Lung microvascular endothelial cell (primary cell): ENCODE data around the gene CSNK1G2. TPM values are rescaled to one million over a fixed set of nuclear protein-coding genes. Genes with fewer than 3 reads are reported as not detected.
A peak's percentile ranks its signal among the peaks of the same experiment; 100 is the strongest.

Source experiments
- DNase-seq, 2 donors: peaks; one replicate each; pipeline versions ENCODE4 v3.0.0 to v3.0.0-alpha.2; 2010; ENCODE audit warnings: low read depth in 2 of 2
- total RNA-seq: library from RNA; depleted of rRNA; stranded (reverse); fragments of >200 nt; gene quantifications from 2 replicates; pipeline ENCODE4 v1.2.1, GENCODE V29; 2014

CSNK1G2 gene
- total RNA-seq, 1 donor from 2014 or later: 56.5 TPM

DNA sequence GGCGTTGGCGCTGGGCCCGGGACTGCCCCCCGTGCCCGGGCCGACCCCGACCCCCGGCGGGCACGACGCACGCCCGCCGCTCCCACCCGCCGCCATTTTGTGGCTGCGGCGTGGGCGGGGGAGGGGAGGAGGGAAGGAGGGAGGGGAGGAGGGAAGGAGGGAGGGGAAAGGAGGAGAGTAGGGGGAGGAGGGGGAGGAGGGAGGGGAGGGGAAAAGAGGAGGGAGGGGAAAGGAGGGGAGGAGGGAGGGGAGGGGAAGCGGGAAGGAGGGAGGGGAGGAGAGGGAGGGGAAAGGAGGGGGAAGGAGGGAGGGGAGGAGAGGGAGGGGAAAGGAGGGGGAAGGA lies 74.6 kb downstream of the CSNK1G2 start, which contains the start of gene BTBD2:
BTBD2 (minus strand) TSS at position 107 of the 343 bp plus-strand sequence; CDS start at position 96, 11 bp downstream.
- DNase-seq: peak; percentile 58 to 77

DNA sequence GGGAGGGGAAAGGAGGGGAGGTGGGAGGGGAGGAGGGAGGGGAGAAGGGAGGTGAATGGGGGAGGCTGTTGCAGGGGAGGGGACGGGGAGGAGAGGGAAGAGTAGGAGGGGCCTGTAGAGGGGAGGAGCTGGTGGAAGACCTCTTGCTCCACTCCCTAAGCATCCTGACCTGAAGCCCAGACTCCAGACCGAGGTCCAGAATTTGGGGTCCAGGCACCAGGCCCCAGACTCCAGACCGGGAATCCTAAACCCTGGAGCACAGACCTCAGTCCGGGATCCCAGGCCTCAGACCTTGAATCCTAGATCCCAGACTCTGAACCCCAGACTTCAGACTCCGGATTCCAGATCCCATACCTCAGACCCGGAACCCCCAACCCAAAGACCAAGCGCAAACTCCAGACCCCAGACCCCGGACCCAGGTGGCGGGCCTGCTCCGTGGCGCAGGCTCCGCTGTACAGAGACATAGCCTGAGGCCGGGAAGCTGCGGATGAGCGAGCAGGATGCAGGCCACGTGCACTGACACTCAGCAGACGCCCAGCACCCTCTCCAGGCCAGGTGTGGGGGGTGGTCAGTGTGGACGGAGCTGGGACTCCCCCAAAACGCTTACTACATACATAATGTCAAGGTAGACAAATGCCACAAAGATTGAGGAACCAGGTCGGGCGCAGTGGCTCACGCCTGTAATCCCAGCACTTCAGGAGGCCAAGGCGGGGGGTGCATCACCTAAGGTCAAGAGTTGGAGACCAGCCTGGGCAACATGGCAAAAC lies 75.3 kb downstream of the CSNK1G2 start:
- peak; percentile 72 to 82 for DNase-seq

DNA sequence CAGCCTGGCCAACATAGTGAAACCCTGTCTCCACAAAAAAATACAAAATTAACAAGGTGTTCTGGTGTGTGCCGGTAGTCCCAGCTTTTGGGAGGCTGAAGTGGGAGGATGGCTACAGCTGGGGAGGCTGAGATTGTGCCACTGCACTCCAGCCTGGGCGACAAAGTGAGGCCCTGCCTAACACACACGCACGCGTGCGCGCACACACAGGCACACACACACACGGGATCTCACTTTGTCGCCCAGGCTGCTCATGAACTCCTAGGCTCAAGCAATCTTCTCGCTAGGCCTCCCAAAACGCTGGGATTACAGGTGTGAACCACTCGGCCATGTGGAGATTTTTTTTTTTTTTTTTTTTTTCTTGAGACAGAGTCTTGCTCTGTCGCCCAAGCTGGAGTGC lies 77.8 kb downstream of the CSNK1G2 start:
- no peak for DNase-seq

DNA sequence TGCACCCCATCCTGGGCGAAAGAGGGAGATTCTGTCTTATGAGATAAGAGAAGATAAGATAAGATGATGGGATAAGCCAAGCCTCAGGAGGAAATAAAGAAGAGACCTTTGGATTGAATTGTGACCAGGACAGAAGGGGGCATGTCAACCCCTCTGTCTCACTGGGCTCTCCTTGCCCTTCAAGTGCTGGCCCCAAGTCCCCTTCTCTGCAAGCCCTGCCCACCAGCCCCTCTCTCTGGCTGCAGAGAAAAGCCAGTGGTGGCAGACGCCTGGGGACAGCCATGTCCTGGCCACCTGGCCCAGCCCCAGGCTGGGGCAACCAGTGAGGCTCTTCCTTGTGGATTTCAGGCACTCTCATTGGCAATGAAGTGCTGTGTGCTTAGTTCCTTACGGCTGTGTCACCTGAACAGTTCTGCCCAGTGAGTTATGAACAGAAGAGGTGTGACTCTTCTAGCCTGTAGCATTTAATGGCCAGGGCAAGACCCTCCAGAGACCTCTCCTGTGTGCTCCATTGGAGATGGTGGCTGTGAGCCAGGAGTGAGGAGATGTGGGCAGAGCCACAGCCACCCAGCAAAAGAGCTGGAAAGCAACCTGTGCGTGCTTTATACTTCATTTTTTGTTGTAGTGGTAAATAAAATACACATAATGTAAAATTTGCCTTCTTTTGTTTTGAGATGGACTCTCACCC lies 80.6 kb downstream of the CSNK1G2 start:
- DNase-seq: no peak

DNA sequence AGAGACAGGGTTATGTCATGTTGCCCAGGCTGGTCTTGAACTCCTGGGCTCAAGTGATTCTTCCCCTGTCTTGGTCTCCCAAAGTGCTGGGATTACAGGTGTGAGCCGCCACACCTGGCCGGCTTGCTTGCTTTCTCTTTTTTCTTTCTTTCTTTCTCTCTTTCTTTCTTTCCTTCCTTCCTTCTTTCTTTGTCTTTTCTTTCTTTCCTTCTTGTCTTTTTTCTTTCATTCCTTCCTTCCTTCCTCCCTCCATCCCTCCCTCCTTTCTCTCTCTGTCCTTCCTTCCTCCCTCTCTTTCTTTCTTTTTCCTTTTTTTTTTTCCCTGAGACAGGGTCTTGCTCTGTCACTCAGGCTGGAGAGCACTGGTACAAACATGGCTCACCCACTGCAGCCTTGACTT lies 81.3 kb downstream of the CSNK1G2 start:
- DNase-seq: no peak

DNA sequence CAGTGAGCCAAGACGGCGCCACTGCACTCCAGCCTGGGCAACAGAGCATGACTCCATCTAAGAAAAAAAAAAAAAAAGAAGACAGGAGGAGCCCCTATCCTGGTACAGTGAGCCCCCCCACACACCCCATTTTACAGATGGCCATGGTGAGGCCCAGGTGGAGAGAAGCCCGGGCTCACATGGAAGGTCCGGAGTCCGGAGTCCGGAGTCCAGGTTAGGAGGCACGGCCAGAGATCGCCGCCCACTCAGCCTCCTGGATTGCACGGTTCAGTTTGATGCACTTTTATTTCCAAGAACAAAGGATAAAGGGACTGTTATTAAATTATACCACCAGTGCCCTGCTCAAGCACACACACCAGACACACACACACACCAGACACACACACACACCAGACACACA lies 85.8 kb downstream of the CSNK1G2 start:
- no peak for DNase-seq

DNA sequence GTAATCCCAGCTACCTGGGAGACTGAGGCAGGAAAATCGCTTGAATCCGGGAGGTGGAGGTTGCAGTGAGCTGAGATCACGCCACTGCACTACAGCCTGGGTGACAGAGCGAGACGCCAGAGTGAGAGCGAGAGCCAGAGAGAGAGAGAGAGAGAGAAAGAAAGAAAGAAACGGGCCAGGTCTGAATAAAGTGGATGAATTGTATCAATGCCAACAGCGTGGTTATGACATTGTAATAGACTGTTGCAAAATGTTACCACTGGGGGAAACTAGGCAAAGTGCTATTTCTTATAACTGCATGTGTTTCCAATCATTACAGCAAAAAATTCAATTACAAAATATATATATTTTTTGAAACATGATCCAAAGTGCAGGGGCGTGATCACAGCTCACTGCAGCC lies 86.4 kb downstream of the CSNK1G2 start:
- peak in 1 of 2 donors; percentile 50 for DNase-seq

Other genes with a start within 250 kb of the CSNK1G2 start
- not detected in 2 replicates for gene ONECUT3, start 187.7 kb upstream of the CSNK1G2 start, total RNA-seq
- gene ATP8B3, start 128.9 kb upstream of the CSNK1G2 start, total RNA-seq: 0.20 and 0.65 TPM in 2 replicates
- gene REXO1, start 92.7 kb upstream of the CSNK1G2 start, total RNA-seq: 4.4 and 6.9 TPM in 2 replicates
- 3.7 and 5.6 TPM in 2 replicates for gene KLF16, start 77.6 kb upstream of the CSNK1G2 start, total RNA-seq
- gene ABHD17A, start 55.7 kb upstream of the CSNK1G2 start, total RNA-seq: 82.4 and 102 TPM in 2 replicates
- gene ADAT3, start 35.8 kb upstream of the CSNK1G2 start, total RNA-seq: 1.3 and 3.0 TPM in 2 replicates
- 19.0 and 26.6 TPM in 2 replicates for gene SCAMP4, start 35.8 kb upstream of the CSNK1G2 start, total RNA-seq
- gene BTBD2, start 74.5 kb downstream of the CSNK1G2 start, total RNA-seq: 29.0 and 34.9 TPM in 2 replicates
- 80.9 and 102 TPM in 2 replicates for gene MKNK2, start 110.1 kb downstream of the CSNK1G2 start, total RNA-seq
- 12.6 and 13.1 TPM in 2 replicates for gene MOB3A, start 155.2 kb downstream of the CSNK1G2 start, total RNA-seq
- gene IZUMO4, start 155.7 kb downstream of the CSNK1G2 start, total RNA-seq: 0.60 and 0.65 TPM in 2 replicates
- gene AP3D1, start 210.4 kb downstream of the CSNK1G2 start, total RNA-seq: 57.5 and 63.3 TPM in 2 replicates
- gene DOT1L, start 222.8 kb downstream of the CSNK1G2 start, total RNA-seq: 2.4 and 3.6 TPM in 2 replicates